MCF 10A (cell line): ENCODE measurements around the gene STXBP1. TPM values are rescaled to one million over a fixed set of nuclear protein-coding genes. Genes with fewer than 3 reads are reported as not detected.

ENCODE experiments used
- BruUV-seq: library from RNA; stranded (reverse); fragments of 400-500 nt; replicated peaks from 2 replicates; lab custom pipeline; 2021; lab: Mats Ljungman, UMichigan
- CTCF ChIA-PET: fragments of 300-600 bp; sonication (Branson Sonifier 250); formaldehyde crosslinking; extraction: SDS; loops from one replicate; lab custom pipeline; 2021; ENCODE audit warnings: antibody characterized with exemption, inconsistent platforms; lab: Yijun Ruan, JAX
- POLR2A ChIA-PET: fragments of 300-600, 350-650 bp; sonication (Branson Sonifier 250); formaldehyde crosslinking; extraction: SDS; loops from one replicate; lab custom pipeline; 2020; ENCODE audit warnings: antibody characterized with exemption, inconsistent platforms; lab: Yijun Ruan, JAX
- DNase-seq: peaks from one replicate; pipeline ENCODE4 v3.0.0-alpha.2; 2018; ENCODE audit not compliant: unreplicated experiment
- H3K27ac Mint-ChIP-seq: one replicate; pipeline ENCODE4 v1.8.0; 2022; ENCODE audit warnings: mild to moderate bottlenecking, low read depth, mixed read lengths; ENCODE audit not compliant: unreplicated experiment
- H3K27me3 Mint-ChIP-seq: one replicate; pipeline ENCODE4 v1.8.0; 2022; ENCODE audit warnings: mixed read lengths; ENCODE audit not compliant: insufficient read depth, unreplicated experiment
- H3K36me3 Mint-ChIP-seq: one replicate; pipeline ENCODE4 v1.8.0; 2022; ENCODE audit warnings: mild to moderate bottlenecking, moderate library complexity, mixed read lengths; ENCODE audit not compliant: insufficient read depth, unreplicated experiment
- H3K4me1 Mint-ChIP-seq: one replicate; pipeline ENCODE4 v1.8.0; 2022; ENCODE audit warnings: mixed read lengths; ENCODE audit not compliant: insufficient read depth, unreplicated experiment
- H3K4me3 Mint-ChIP-seq: one replicate; pipeline ENCODE4 v1.8.0; 2022; ENCODE audit warnings: mild to moderate bottlenecking, moderate library complexity, mixed read lengths; ENCODE audit not compliant: unreplicated experiment
- H3K9me3 Mint-ChIP-seq: one replicate; pipeline ENCODE4 v1.8.0; 2022; ENCODE audit warnings: mixed read lengths; ENCODE audit not compliant: unreplicated experiment
- CTCF ChIP-seq: fragments of 200-600 bp; IDR thresholded peaks from one replicate; pipeline ENCODE4 v1.8.0; 2022; ENCODE audit warnings: antibody characterized with exemption, mild to moderate bottlenecking; ENCODE audit not compliant: unreplicated experiment
- intact Hi-C: fragments of 100-400 bp; cut with micrococcal nuclease; formaldehyde crosslinking; loops from 2 replicates; pipeline ENCODE4 v1.14.1; 2022
- total RNA-seq: library from RNA; stranded (reverse); gene quantifications from 2 replicates; pipeline ENCODE4 v1.2.3, GENCODE V29; 2022

Gene STXBP1
- total RNA-seq, 1 experiment from 2014 or later: 20.0 TPM

DNA sequence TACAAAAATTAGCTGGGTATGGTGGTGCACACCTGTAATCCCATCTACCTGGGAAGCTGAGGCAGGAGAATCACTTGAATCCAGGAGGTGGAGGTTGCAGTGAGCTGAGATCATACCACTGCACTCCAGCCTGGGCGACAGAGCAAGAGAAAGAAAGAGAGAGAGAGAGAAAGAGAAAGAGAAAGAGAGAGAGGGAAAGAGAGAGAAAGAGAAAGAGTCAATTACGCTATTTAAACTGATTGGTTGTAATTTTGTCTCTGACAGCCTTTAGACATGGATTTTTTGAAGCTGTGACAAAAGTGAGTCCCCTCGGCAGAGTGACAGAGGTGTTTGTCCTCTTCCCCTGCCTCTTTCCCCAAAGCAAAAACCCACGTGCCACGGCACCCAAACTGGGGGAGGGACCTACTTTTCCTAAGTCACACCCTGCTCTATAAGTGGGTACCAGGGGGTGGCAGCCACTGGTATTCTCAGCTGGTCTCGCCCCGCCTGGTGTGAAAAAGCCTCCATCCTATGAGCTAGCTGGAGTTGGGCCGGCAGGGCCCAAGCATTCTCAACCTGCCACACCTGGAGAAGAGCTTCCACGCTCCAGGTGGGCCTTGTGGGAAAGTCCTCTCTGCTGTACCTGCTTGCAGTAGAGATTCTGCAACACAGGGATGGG is 91.3 kb downstream of the STXBP1 start:
- peaks cover 8% of the 10 kb centered on the region for H3K36me3 Mint-ChIP-seq
- no peak overlapping the region for H3K27ac Mint-ChIP-seq
- no peak for DNase-seq
- no peak for TF ChIP-seq CTCF
- H3K4me3 Mint-ChIP-seq: no peak overlapping the region
- no peaks in the 10 kb centered on the region for H3K9me3 Mint-ChIP-seq
- CTCF ChIA-PET: no interaction called here
- intact Hi-C loops: no loop called here
- POLR2A ChIA-PET: interaction anchor here (1.2 to 2.2 kb wide), 2 partner anchors 12 kb away, joined by 3 to 14 read pairs; partner anchors contain the start of genes PTRH1 and TTC16
- no TSS peak for BruUV-seq
- no peaks in the 10 kb centered on the region for H3K27me3 Mint-ChIP-seq
- H3K4me1 Mint-ChIP-seq: peaks cover 7% of the 10 kb centered on the region

- H3K4me1 Mint-ChIP-seq: no peaks in the 10 kb centered on the region
- no peak for DNase-seq
- H3K9me3 Mint-ChIP-seq: no peaks in the 10 kb centered on the region
- POLR2A ChIA-PET: interaction anchor here (0.9 to 1.0 kb wide), 2 partner anchors 12 to 93 kb away, joined by 4 read pairs; no protein-coding TSS in a partner anchor
- no TSS peak for BruUV-seq
- CTCF ChIA-PET: interaction anchor here (0.5 kb wide), 1 partner anchor 638 kb away, joined by 3 read pairs; no protein-coding TSS in a partner anchor
- peaks cover 4% of the 10 kb centered on the region for H3K36me3 Mint-ChIP-seq
- no peak overlapping the region for H3K27ac Mint-ChIP-seq
- no peak overlapping the region for H3K4me3 Mint-ChIP-seq
- TF ChIP-seq CTCF: no peak
- intact Hi-C loops: no loop called here
- no peaks in the 10 kb centered on the region for H3K27me3 Mint-ChIP-seq
Observed at GRCh38 chr9:127705577-127706379, 93.7 kb downstream of the STXBP1 start.

DNA sequence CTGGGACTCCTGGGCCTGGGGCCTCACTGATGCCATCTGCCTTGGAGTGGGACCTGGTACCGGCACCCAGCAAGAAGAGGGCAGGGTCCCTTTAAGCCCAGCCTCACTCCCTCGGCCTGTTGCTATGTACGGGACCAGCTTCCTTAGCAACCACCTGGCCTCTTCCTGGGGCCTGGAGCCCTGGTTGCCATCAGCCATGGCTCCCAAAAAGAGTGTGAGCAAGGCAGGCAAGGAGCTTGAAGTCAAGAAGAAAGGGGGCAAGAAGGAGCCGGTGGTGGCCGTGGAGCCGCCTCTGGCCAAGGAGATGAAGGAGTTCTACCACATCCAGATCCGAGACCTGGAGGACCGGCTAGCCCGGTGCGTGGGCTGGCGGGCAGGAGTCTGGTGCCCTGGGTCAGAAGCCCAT is 94.8 kb downstream of the STXBP1 start, which contains the start of gene CFAP157:
Gene CFAP157 (plus strand): TSS at position 153 of the 406 bp plus-strand sequence. CDS start 44 bp downstream, at position 197.
- ChIA-PET POLR2A (interaction anchor here (0.6 to 1.0 kb wide), 2 partner anchors 9 to 94 kb away, joined by 3 to 4 read pairs; partner anchors contain the start of gene PTRH1), CTCF (no interaction called here)
- peak; percentile 4 for DNase-seq
- H3K27ac Mint-ChIP-seq: no peak within 1 kb of the TSS
- no TSS peak for BruUV-seq
- no peaks in the 10 kb centered on the region for H3K9me3 Mint-ChIP-seq
- intact Hi-C loops: loop anchor here (1.0 kb wide), 1 partner anchor 27 kb away; no protein-coding TSS in a partner anchor
- no peak for TF ChIP-seq CTCF
- no peak within 1 kb of the TSS for H3K4me3 Mint-ChIP-seq
- H3K36me3 Mint-ChIP-seq: no peaks in the 10 kb centered on the region
- no peaks in the 10 kb centered on the region for H3K27me3 Mint-ChIP-seq
- H3K4me1 Mint-ChIP-seq: no peaks in the 10 kb centered on the region

GRCh38 chr9:127707766-127708165 is 95.7 kb downstream of the STXBP1 start:
- POLR2A ChIA-PET: interaction anchor here (0.7 kb wide), 1 partner anchor 251 kb away, joined by 3 read pairs; no protein-coding TSS in a partner anchor
- intact Hi-C loops: loop anchor here (1.0 kb wide), 1 partner anchor 27 kb away; no protein-coding TSS in a partner anchor
- Mint-ChIP-seq H3K27me3 (no peaks in the 10 kb centered on the region), H3K27ac (no peak overlapping the region), H3K9me3 (no peaks in the 10 kb centered on the region), H3K36me3 (no peaks in the 10 kb centered on the region), H3K4me3 (no peak overlapping the region), H3K4me1 (no peaks in the 10 kb centered on the region)
- DNase-seq: peak; percentile 38
- no peak for TF ChIP-seq CTCF
- no TSS peak for BruUV-seq
- CTCF ChIA-PET: no interaction called here
